ENCODE data around the gene BRPF1. TPM values are rescaled to one million over a fixed set of nuclear protein-coding genes. Genes with fewer than 3 reads are reported as not detected.

The BRPF1 gene
- total RNA-seq, 6 experiments from 2014 or later: 3.5 to 5.4 (median 5.1) TPM

- no peak for TF ChIP-seq CTCF (IDR thresholded peaks at IDR 0.05)
- TF ChIP-seq POLR2A (IDR thresholded peaks at IDR 0.05): no peak
- peaks cover 0 to 13% (median 5%) of the 10 kb centered on the region in 4 donors for H3K4me1 ChIP-seq
- H3K36me3 ChIP-seq: peaks cover 0 to 13% (median 2%) of the 10 kb centered on the region in 4 donors
- H3K4me3 ChIP-seq: peak overlapping the region; percentile 49 to 99 (median 95)
- intact Hi-C loops (cut with DNase I): no loop called here
- no peaks in the 10 kb centered on the region for H3K9me3 ChIP-seq
- no peaks in the 10 kb centered on the region for H3K27me3 ChIP-seq
- peak overlapping the region in 2 of 3 donors; percentile 53 to 99 for H3K27ac ChIP-seq
- WGBS (ENCODE audit: insufficient coverage, low coverage, low lambda C conversion rate, missing lambda C conversion rate): 2% methylated on average over 16 of the region's 17 CpGs
- ATAC-seq (peak; percentile 63 to 74 (median 70)), DNase-seq (no peak)
Observed at GRCh38 chr3:9730657-9731205, 804 bp upstream of the BRPF1 start.

- intact Hi-C loops (cut with DNase I): no loop called here
- no peaks in the 10 kb centered on the region for H3K9me3 ChIP-seq
- peaks cover 0 to 13% (median 5%) of the 10 kb centered on the region in 4 donors for H3K4me1 ChIP-seq
- TF ChIP-seq CTCF (IDR thresholded peaks at IDR 0.05) (no peak), POLR2A (IDR thresholded peaks at IDR 0.05) (no peak)
- no peaks in the 10 kb centered on the region for H3K27me3 ChIP-seq
- H3K4me3 ChIP-seq: peak overlapping the region; percentile 95 to 99 (median 99)
- no peak for ATAC-seq
- DNase-seq: peak in 1 of 3 donors; percentile 41
- 2% methylated on average over 14 of the region's 41 CpGs for WGBS (ENCODE audit: insufficient coverage, low coverage, low lambda C conversion rate, missing lambda C conversion rate)
- H3K36me3 ChIP-seq: peaks cover 0 to 21% (median 5%) of the 10 kb centered on the region in 4 donors
- peak overlapping the region; percentile 99 for H3K27ac ChIP-seq
Observed at GRCh38 chr3:9732080-9732739, 675 bp downstream of the BRPF1 start.

GRCh38 chr3:9732740-9733115 is 1.2 kb downstream of the BRPF1 start:
- intact Hi-C loops (cut with DNase I): no loop called here
- Histone ChIP-seq H3K9me3 (no peaks in the 10 kb centered on the region), H3K4me3 (peak overlapping the region; percentile 95 to 99 (median 99)), H3K4me1 (peaks cover 0 to 13% (median 5%) of the 10 kb centered on the region in 4 donors), H3K27me3 (no peaks in the 10 kb centered on the region), H3K27ac (no peak overlapping the region), H3K36me3 (peaks cover 0 to 25% (median 7%) of the 10 kb centered on the region in 4 donors)
- no peak for DNase-seq
- TF ChIP-seq POLR2A (IDR thresholded peaks at IDR 0.05) (no peak), CTCF (IDR thresholded peaks at IDR 0.05) (no peak)
- 0% methylated on average over 1 of the region's 7 CpGs for WGBS (ENCODE audit: insufficient coverage, low coverage, low lambda C conversion rate, missing lambda C conversion rate)
- no peak for ATAC-seq

- H3K36me3 ChIP-seq: peaks cover 11 to 65% (median 32%) of the 10 kb centered on the region in 4 donors
- 81% methylated on average over 2 of the region's 2 CpGs for WGBS (ENCODE audit: insufficient coverage, low coverage, low lambda C conversion rate, missing lambda C conversion rate)
- H3K4me1 ChIP-seq: peaks cover 0 to 13% (median 5%) of the 10 kb centered on the region in 4 donors
- ATAC-seq (no peak), DNase-seq (no peak)
- TF ChIP-seq CTCF (IDR thresholded peaks at IDR 0.05): no peak
- intact Hi-C loops (cut with DNase I): no loop called here
- H3K4me3 ChIP-seq: no peak overlapping the region
- no peaks in the 10 kb centered on the region for H3K9me3 ChIP-seq
- no peak overlapping the region for H3K27ac ChIP-seq
- H3K27me3 ChIP-seq: no peaks in the 10 kb centered on the region
Observed at GRCh38 chr3:9736831-9737230, 5.3 kb downstream of the BRPF1 start.

All from right lobe of liver (tissue), 6 donors.